ENCODE measurements around the gene ADSS1.

The ADSS1 gene

DNA sequence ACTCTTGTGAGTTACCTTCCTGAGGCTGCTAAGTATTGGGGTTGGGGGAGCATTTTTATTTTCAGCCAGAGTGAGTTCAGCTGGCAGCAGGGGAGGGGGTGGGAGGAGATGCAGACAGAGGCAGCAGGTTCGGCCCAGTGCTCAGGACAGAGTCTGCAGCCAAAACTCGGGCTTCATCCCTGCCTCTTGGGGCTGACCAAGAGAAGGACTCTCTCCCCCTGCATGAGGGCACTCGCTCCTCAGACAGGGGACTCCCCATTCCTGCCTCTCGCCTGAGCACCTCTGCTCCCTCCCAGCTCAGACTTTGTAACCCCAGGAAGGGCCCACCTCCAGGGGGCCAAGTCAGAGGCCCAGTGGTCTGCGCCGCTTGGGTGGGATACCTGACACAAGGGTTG, 72.7 kb downstream of the ADSS1 start:
- Histone ChIP-seq H3K9me2 (replicated peaks; ENCODE audit: low read depth, low read length) (no peaks in the 10 kb centered on the region), H3K27me3 (ENCODE audit: insufficient read depth, low read length, poor library complexity, severe bottlenecking) (no peaks in the 10 kb centered on the region), H3K9me3 (ENCODE audit: insufficient read depth, low read depth, low read length) (no peaks in the 10 kb centered on the region), H3K4me3 (ENCODE audit: low read length, poor library complexity, severe bottlenecking) (peak overlapping the region; percentile 74), H3K4me2 (ENCODE audit: low read depth, low read length, poor library complexity, severe bottlenecking) (peak overlapping the region; percentile 75), H3F3A (ENCODE audit: low read depth) (peaks cover 13% of the 10 kb centered on the region), H3K79me2 (ENCODE audit: insufficient read depth, low read length) (peaks cover 40% of the 10 kb centered on the region), H3K36me3 (ENCODE audit: insufficient read depth, low read length) (no peaks in the 10 kb centered on the region), H2AFZ (ENCODE audit: low read length) (no peak overlapping the region), H4K20me1 (ENCODE audit: insufficient read depth, low read length, poor library complexity, severe bottlenecking) (peaks cover 38% of the 10 kb centered on the region), H3K9ac (ENCODE audit: low read depth, low read length, poor library complexity, severe bottlenecking) (peak overlapping the region; percentile 69), H3K4me1 (ENCODE audit: insufficient read depth, low read length, poor library complexity, severe bottlenecking) (peaks cover 58% of the 10 kb centered on the region)
- no peak for TF ChIP-seq EZH2phosphoT487 (IDR thresholded peaks at IDR 0.05; ENCODE audit: borderline replicate concordance)
- TF ChIP-seq, protein P1, sequence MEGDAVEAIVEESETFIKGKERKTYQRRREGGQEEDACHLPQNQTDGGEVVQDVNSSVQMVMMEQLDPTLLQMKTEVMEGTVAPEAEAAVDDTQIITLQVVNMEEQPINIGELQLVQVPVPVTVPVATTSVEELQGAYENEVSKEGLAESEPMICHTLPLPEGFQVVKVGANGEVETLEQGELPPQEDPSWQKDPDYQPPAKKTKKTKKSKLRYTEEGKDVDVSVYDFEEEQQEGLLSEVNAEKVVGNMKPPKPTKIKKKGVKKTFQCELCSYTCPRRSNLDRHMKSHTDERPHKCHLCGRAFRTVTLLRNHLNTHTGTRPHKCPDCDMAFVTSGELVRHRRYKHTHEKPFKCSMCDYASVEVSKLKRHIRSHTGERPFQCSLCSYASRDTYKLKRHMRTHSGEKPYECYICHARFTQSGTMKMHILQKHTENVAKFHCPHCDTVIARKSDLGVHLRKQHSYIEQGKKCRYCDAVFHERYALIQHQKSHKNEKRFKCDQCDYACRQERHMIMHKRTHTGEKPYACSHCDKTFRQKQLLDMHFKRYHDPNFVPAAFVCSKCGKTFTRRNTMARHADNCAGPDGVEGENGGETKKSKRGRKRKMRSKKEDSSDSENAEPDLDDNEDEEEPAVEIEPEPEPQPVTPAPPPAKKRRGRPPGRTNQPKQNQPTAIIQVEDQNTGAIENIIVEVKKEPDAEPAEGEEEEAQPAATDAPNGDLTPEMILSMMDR (conservative IDR thresholded peaks at IDR 0.05; ENCODE audit: low read length): no peak

Measured in Loucy (cell line).